ENCODE data around the gene BCAS4. TPM values are rescaled to one million over a fixed set of nuclear protein-coding genes. Genes with fewer than 3 reads are reported as not detected.
A peak's percentile ranks its signal among the peaks of the same experiment; 100 is the strongest.

The BCAS4 gene
- total RNA-seq, 1 experiment from 2014 or later, result 25.8 TPM

DNA sequence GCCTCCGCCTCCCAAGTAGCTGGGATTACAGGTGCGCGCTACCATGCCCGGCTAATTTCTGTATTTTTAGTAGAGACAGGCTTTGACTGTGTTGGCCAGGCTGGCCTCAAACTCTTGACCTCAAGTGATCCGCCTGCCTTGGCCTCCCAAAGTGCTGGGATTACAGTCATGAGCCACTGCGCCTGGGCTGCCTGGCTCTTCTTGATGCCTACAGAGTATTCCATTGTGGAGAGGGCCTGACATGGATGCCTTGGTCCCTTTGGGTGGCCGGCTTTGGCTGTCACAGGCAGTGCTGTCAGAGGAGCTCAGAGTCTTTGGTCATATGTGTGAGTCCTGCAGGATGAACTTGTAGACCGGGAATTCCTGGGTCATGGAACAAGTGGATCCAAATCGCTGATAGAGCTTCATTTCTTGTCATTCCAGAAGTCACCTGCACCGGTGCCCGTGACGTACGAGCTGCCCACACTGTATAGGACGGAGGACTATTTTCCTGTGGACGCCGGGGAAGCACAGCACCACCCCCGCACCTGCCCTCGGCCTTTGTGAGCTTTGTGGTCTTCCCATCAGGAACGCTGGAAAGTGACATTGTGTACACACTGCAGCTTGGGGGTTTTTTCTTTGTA lies 81.3 kb downstream of the BCAS4 start:
- Mint-ChIP-seq H3K4me1 (peaks cover 27% of the 10 kb centered on the region), H3K36me3 (peaks cover 15% of the 10 kb centered on the region), H3K4me3 (no peak overlapping the region), H3K27me3 (ENCODE audit: low read depth) (no peaks in the 10 kb centered on the region), H3K27ac (0 out of 2 replicates have a peak overlapping the region, but pooled peaks have one; percentile 49), H3K9me3 (no peaks in the 10 kb centered on the region)
- ChIA-PET CTCF (interaction anchor here (0.7 to 1.2 kb wide), 2 partner anchors 81 to 105 kb away, joined by 3 read pairs; partner anchors contain the start of gene BCAS4), POLR2A (no interaction called here)
- ATAC-seq (no peak), DNase-seq (ENCODE audit: low spot score) (no peak)
- TF ChIP-seq GTF2I (CRISPR knock-in tag; conservative IDR thresholded peaks at IDR 0.05), result no peak
- TF ChIP-seq RELA (CRISPR knock-in tag; IDR thresholded peaks at IDR 0.05; ENCODE audit: borderline replicate concordance), result no peak
- TF ChIP-seq, protein P1, sequence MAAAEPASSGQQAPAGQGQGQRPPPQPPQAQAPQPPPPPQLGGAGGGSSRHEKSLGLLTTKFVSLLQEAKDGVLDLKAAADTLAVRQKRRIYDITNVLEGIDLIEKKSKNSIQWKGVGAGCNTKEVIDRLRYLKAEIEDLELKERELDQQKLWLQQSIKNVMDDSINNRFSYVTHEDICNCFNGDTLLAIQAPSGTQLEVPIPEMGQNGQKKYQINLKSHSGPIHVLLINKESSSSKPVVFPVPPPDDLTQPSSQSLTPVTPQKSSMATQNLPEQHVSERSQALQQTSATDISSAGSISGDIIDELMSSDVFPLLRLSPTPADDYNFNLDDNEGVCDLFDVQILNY (CRISPR knock-in tag; IDR thresholded peaks at IDR 0.05), result no peak
- no peak for TF ChIP-seq ZNF263 (CRISPR knock-in tag; IDR thresholded peaks at IDR 0.05; ENCODE audit: low read depth)
- no peak for TF ChIP-seq CREB1 (CRISPR knock-in tag; IDR thresholded peaks at IDR 0.05)
- no peak for TF ChIP-seq ZNF232 (CRISPR knock-in tag; IDR thresholded peaks at IDR 0.05)
- TF ChIP-seq, protein P2, sequence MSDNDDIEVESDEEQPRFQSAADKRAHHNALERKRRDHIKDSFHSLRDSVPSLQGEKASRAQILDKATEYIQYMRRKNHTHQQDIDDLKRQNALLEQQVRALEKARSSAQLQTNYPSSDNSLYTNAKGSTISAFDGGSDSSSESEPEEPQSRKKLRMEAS (CRISPR knock-in tag; IDR thresholded peaks at IDR 0.05), result no peak
- TF ChIP-seq CBFB (CRISPR knock-in tag; IDR thresholded peaks at IDR 0.05; ENCODE audit: low read depth), result no peak
- no peak for TF ChIP-seq SMAD4 (CRISPR knock-in tag; IDR thresholded peaks at IDR 0.05)
- no peak for TF ChIP-seq ZNF317 (CRISPR knock-in tag; IDR thresholded peaks at IDR 0.05; ENCODE audit: borderline replicate concordance, low read depth)
- TF ChIP-seq, protein P3, sequence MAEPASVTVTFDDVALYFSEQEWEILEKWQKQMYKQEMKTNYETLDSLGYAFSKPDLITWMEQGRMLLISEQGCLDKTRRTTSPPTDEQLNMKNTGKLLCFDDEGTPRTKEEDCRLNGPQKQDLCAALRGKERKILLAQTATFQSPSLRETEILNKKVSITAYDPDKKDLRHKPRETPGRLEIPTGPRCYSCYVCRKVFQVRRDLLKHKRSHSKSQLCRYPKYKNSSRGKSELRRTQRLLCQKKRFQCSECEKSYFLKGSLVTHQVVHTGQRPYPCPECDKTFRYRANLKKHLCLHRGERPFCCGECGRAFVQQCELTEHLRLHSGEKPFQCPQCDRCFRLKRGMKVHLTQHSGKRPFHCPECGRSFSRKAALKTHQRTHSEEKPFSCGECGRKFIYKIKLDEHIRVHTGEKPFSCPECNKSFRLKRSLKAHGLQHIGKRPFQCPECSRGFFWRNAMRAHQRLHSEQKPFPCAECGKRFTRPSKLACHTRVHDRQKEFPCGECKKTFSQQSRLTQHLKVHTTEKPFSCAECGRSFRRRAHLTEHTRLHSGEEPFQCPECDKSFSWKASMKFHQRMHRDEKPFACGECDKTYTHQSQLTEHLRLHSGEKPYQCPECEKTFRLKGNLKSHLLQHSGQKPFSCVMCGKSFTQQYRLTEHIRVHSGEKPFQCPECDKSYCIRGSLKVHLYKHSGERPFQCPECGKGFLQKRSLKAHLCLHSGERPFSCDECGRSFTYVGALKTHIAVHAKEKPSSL (CRISPR knock-in tag; conservative IDR thresholded peaks at IDR 0.05), result no peak

DNA sequence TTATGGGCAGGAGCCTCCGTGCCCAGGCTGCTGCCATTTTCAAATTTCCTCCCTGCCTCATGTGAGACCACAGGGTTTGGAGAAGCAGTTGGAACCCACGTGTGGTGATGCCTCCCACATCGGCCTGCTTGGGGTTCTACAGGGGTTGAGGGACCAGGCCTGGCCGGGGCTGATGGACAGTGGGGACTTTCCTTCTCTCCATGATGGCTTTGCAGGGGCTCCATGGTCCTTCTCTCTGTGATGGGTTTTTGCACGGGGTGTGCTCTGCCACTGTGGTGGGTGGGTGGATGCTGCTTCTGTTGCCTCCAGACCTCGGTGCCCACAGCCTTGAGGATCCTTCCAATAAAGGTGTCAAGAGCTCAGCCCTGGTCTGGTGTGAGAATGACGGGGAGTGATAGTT lies 82.0 kb downstream of the BCAS4 start:
- ChIA-PET POLR2A (interaction anchor here (0.6 kb wide), 1 partner anchor 118 kb away, joined by 3 read pairs; no protein-coding TSS in a partner anchor), CTCF (no interaction called here)
- ATAC-seq, result no peak
- 0 out of 2 replicates have a peak overlapping the region, but pooled peaks have one; percentile 57 for H3K27ac Mint-ChIP-seq
- no peaks in the 10 kb centered on the region for H3K9me3 Mint-ChIP-seq
- no peak overlapping the region for H3K4me3 Mint-ChIP-seq
- DNase-seq (ENCODE audit: low spot score), result no peak
- no peaks in the 10 kb centered on the region for H3K27me3 Mint-ChIP-seq (ENCODE audit: low read depth)
- TF ChIP-seq PRRX2 (CRISPR knock-in tag; IDR thresholded peaks at IDR 0.05), result no peak
- TF ChIP-seq ZNF138 (CRISPR knock-in tag; conservative IDR thresholded peaks at IDR 0.05), result no peak
- TF ChIP-seq, protein P4, sequence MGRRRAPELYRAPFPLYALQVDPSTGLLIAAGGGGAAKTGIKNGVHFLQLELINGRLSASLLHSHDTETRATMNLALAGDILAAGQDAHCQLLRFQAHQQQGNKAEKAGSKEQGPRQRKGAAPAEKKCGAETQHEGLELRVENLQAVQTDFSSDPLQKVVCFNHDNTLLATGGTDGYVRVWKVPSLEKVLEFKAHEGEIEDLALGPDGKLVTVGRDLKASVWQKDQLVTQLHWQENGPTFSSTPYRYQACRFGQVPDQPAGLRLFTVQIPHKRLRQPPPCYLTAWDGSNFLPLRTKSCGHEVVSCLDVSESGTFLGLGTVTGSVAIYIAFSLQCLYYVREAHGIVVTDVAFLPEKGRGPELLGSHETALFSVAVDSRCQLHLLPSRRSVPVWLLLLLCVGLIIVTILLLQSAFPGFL (CRISPR knock-in tag; IDR thresholded peaks at IDR 0.05; ENCODE audit: borderline replicate concordance), result no peak
- TF ChIP-seq, protein P5, sequence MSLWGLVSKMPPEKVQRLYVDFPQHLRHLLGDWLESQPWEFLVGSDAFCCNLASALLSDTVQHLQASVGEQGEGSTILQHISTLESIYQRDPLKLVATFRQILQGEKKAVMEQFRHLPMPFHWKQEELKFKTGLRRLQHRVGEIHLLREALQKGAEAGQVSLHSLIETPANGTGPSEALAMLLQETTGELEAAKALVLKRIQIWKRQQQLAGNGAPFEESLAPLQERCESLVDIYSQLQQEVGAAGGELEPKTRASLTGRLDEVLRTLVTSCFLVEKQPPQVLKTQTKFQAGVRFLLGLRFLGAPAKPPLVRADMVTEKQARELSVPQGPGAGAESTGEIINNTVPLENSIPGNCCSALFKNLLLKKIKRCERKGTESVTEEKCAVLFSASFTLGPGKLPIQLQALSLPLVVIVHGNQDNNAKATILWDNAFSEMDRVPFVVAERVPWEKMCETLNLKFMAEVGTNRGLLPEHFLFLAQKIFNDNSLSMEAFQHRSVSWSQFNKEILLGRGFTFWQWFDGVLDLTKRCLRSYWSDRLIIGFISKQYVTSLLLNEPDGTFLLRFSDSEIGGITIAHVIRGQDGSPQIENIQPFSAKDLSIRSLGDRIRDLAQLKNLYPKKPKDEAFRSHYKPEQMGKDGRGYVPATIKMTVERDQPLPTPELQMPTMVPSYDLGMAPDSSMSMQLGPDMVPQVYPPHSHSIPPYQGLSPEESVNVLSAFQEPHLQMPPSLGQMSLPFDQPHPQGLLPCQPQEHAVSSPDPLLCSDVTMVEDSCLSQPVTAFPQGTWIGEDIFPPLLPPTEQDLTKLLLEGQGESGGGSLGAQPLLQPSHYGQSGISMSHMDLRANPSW (CRISPR knock-in tag; conservative IDR thresholded peaks at IDR 0.05; ENCODE audit: low read depth), result no peak
- H3K36me3 Mint-ChIP-seq, result peaks cover 15% of the 10 kb centered on the region
- H3K4me1 Mint-ChIP-seq, result peaks cover 21% of the 10 kb centered on the region
